HCT116 (cell line): ENCODE measurements around the gene RANBP10. TPM values are rescaled to one million over a fixed set of nuclear protein-coding genes. Genes with fewer than 3 reads are reported as not detected.

Experiments used
- ATAC-seq: fragments of 200-7000 bp; cut with Tn5 transposase; 2 replicates; pipeline ENCODE4 v1.9.1; 2020; ENCODE audit warnings: mild to moderate bottlenecking, moderate library complexity
- BruUV-seq: library from RNA; stranded (reverse); fragments of 400-500 nt; replicated peaks from 2 replicates; lab custom pipeline; 2021; lab: Mats Ljungman, UMichigan
- CTCF ChIA-PET: fragments of 300-600 bp; sonication (Branson Sonifier 250); formaldehyde crosslinking; loops from one replicate; lab custom pipeline; 2021; ENCODE audit warnings: antibody characterized with exemption; lab: Charles Lee
- POLR2A ChIA-PET: fragments of 300-600, 350-600 bp; sonication (Branson Sonifier 250); formaldehyde crosslinking; loops from one replicate; lab custom pipeline; 2021; ENCODE audit warnings: antibody characterized with exemption; lab: Charles Lee
- RAD21 ChIA-PET, 2 experiments: fragments of 300-600 bp; sonication (Branson Sonifier 250); formaldehyde crosslinking; loops; one replicate each; lab custom pipeline; 2023; ENCODE audit warnings: low total read pairs in 2 of 2; ENCODE audit not compliant: uncharacterized antibody in 2 of 2, unreplicated experiment in 2 of 2, low non-redundant PET in 1 of 2; lab: Charles Lee
- DNase-seq: peaks from one replicate; pipeline ENCODE4 v3.0.0-alpha.2; 2010; ENCODE audit warnings: low read depth, low spot score
- H2AFZ ChIP-seq: fragments of 200-600 bp; shearing (Covaris generic), sonication (generic); 2 replicates; pipeline ENCODE4 v1.6.1; 2017; ENCODE audit warnings: low read depth, mixed run types, mixed read lengths, antibody characterized with exemption, low read length; ENCODE audit not compliant: poor library complexity, severe bottlenecking
- H3K27ac ChIP-seq: 2 replicates; pipeline ENCODE4 v1.5.1; 2012; ENCODE audit warnings: low read depth, low read length
- H3K27me3 ChIP-seq: fragments of 200-600 bp; sonication (generic); 2 replicates; pipeline ENCODE4 v1.6.1; 2016; ENCODE audit warnings: mixed run types, low read length, mixed read lengths; ENCODE audit not compliant: insufficient read depth
- H3K36me3 ChIP-seq, 2 experiments: fragments of 200-500 bp in 1 of 2; fragments of 200-600 bp in 1 of 2; sonication (Bioruptor generic) in 1 of 2; sonication (generic) in 1 of 2; 2 replicates each; pipeline versions ENCODE4 v1.5.1 to v1.6.1; 2014 to 2016; ENCODE audit warnings: low read length in 2 of 2, inconsistent platforms in 1 of 2, mixed read lengths in 1 of 2, mixed run types in 1 of 2; ENCODE audit not compliant: insufficient read depth in 2 of 2, control insufficient read depth in 1 of 2
- H3K4me1 ChIP-seq, 2 experiments: fragments of 200-600 bp in 1 of 2; sonication (generic) in 1 of 2; 2 replicates each; pipeline versions ENCODE4 v1.5.1 to v1.6.1; 2012 to 2017; ENCODE audit warnings: low read length in 2 of 2, inconsistent platforms in 1 of 2, mild to moderate bottlenecking in 1 of 2, mixed read lengths in 1 of 2, mixed run types in 1 of 2, moderate library complexity in 1 of 2; ENCODE audit not compliant: insufficient read depth in 2 of 2, control insufficient read depth in 1 of 2
- H3K4me2 ChIP-seq: fragments of 200-600 bp; sonication (generic); 2 replicates; pipeline ENCODE4 v1.6.1; 2017; ENCODE audit warnings: mixed run types, low read length, mixed read lengths
- H3K4me3 ChIP-seq, 2 experiments: fragments of 200-600 bp in 1 of 2; sonication (generic) in 1 of 2; replicated peaks in 1 of 2; 2 replicates each; pipeline ENCODE4 v1.5.1; 2011 to 2016; ENCODE audit warnings: low read length in 2 of 2, control low read depth in 1 of 2, low read depth in 1 of 2, mild to moderate bottlenecking in 1 of 2, mixed read lengths in 1 of 2, mixed run types in 1 of 2
- H3K79me2 ChIP-seq: fragments of 200-600 bp; sonication (generic); 2 replicates; pipeline ENCODE4 v1.6.1; 2017; ENCODE audit warnings: mild to moderate bottlenecking, mixed run types, low read length, moderate library complexity, mixed read lengths; ENCODE audit not compliant: insufficient read depth
- H3K9ac ChIP-seq: fragments of 200-600 bp; sonication (generic); 2 replicates; pipeline ENCODE4 v1.6.1; 2016; ENCODE audit warnings: low read length, mixed read lengths
- H3K9me2 ChIP-seq: fragments of 200-600 bp; sonication (generic), shearing (Covaris generic); 2 replicates; pipeline ENCODE4 v1.6.1; 2017; ENCODE audit warnings: mixed run types, mild to moderate bottlenecking, moderate library complexity; ENCODE audit not compliant: insufficient read depth
- H3K9me3 ChIP-seq, 2 experiments: fragments of 200-500 bp in 1 of 2; fragments of 200-600 bp in 1 of 2; sonication (Bioruptor generic) in 1 of 2; sonication (generic) in 1 of 2; 2 replicates each; pipeline ENCODE4 v1.6.1; 2014 to 2017; ENCODE audit warnings: low read length in 2 of 2, mixed read lengths in 2 of 2, inconsistent platforms in 1 of 2, low read depth in 1 of 2, mild to moderate bottlenecking in 1 of 2, mixed run types in 1 of 2, moderate library complexity in 1 of 2; ENCODE audit not compliant: control insufficient read depth in 1 of 2, insufficient read depth in 1 of 2
- H4K20me1 ChIP-seq: fragments of 200-600 bp; sonication (generic), shearing (Covaris generic); 2 replicates; pipeline ENCODE4 v1.6.1; 2017; ENCODE audit warnings: mixed run types, mild to moderate bottlenecking, moderate library complexity; ENCODE audit not compliant: insufficient read depth
- CTCF ChIP-seq, 3 experiments: fragments of 200-600 bp in 1 of 3; sonication (generic) in 1 of 3; IDR thresholded peaks in 2 of 3; conservative IDR thresholded peaks in 1 of 3; 2 replicates each; pipeline ENCODE4 v1.5.1; 2012 to 2017; ENCODE audit warnings: low read depth in 2 of 3, low read length in 2 of 3, antibody characterized with exemption in 1 of 3, borderline replicate concordance in 1 of 3, control low read depth in 1 of 3, mild to moderate bottlenecking in 1 of 3, mixed read lengths in 1 of 3, mixed run types in 1 of 3, moderate library complexity in 1 of 3; ENCODE audit not compliant: insufficient read depth in 1 of 3
- MAX ChIP-seq: IDR thresholded peaks from 2 replicates; pipeline ENCODE4 v1.6.1; 2012
- POLR2A ChIP-seq: IDR thresholded peaks from 2 replicates; pipeline ENCODE4 v1.7.0; 2011; ENCODE audit warnings: borderline replicate concordance; ENCODE audit not compliant: insufficient read depth, insufficient read length; ENCODE audit errors: extremely low read depth
- POLR2AphosphoS5 ChIP-seq: IDR thresholded peaks from 2 replicates; pipeline ENCODE4 v1.6.1; 2011; ENCODE audit warnings: mild to moderate bottlenecking, low read depth, low read length, moderate library complexity
- SP1 ChIP-seq: IDR thresholded peaks from 2 replicates; pipeline ENCODE4 v1.6.1; 2012; ENCODE audit warnings: low read depth
- SRF ChIP-seq: IDR thresholded peaks from 2 replicates; pipeline ENCODE4 v1.6.1; 2012; ENCODE audit warnings: low read depth
- YY1 ChIP-seq: IDR thresholded peaks from 2 replicates; pipeline ENCODE4 v1.6.1; 2011; ENCODE audit warnings: low read length, low read depth, moderate library complexity, mild to moderate bottlenecking; ENCODE audit not compliant: insufficient replicate concordance; ENCODE audit errors: extremely low read depth
- ZBTB33 ChIP-seq: IDR thresholded peaks from 2 replicates; pipeline ENCODE4 v1.6.1; 2011; ENCODE audit warnings: mild to moderate bottlenecking, low read length, moderate library complexity; ENCODE audit not compliant: insufficient replicate concordance; ENCODE audit errors: extremely low read depth
- ZFX ChIP-seq: fragments of 450-650 bp; IDR thresholded peaks from 2 replicates; pipeline ENCODE4 v1.6.1; 2017
- ZNF274 ChIP-seq: fragments of 200-500 bp; sonication (Bioruptor generic); IDR thresholded peaks from 2 replicates; pipeline ENCODE4 v1.6.1; 2014; ENCODE audit warnings: mild to moderate bottlenecking, low read depth, low read length, inconsistent platforms
- intact Hi-C: fragments of 100-400 bp; cut with micrococcal nuclease; formaldehyde crosslinking; loops from 2 replicates; pipeline ENCODE4 v1.10.0; 2022
- total RNA-seq: library from RNA; stranded (reverse); gene quantifications from one replicate; pipeline ENCODE4 v1.2.1, GENCODE V29; 2021; ENCODE audit not compliant: unreplicated experiment

Gene RANBP10
- total RNA-seq, 1 experiment from 2014 or later: 16.9 TPM

GRCh38 chr16:67841816-67842508 is 35.6 kb upstream of the RANBP10 start, which contains the start of gene THAP11:
TSS of gene THAP11 (plus strand) at chr16:67842320. CDS start at chr16:67842555, 235 bp downstream.
- POLR2A ChIA-PET: no interaction called here
- Histone ChIP-seq H3K36me3 (no peaks in the 10 kb centered on the region), H3K9ac (peak within 1 kb of the TSS; percentile 69), H3K4me3 (peak within 1 kb of the TSS; percentile 65 to 69), H2AFZ (peak within 1 kb of the TSS; percentile 92), H3K27me3 (no peaks in the 10 kb centered on the region), H3K27ac (peak within 1 kb of the TSS; percentile 96), H3K79me2 (peaks cover 19% of the 10 kb centered on the region; the same call in 1 of the 2 replicates), H3K4me2 (peak within 1 kb of the TSS; percentile 90), H4K20me1 (no peaks in the 10 kb centered on the region), H3K9me2 (no peaks in the 10 kb centered on the region)
- ATAC-seq: peak; percentile 65
- intact Hi-C loops: no loop called here
- RAD21 ChIA-PET: no interaction called here
- CTCF ChIA-PET: no interaction called here
- BruUV-seq: no TSS peak
- TF ChIP-seq YY1 (peak; percentile 53), ZNF274 (no peak), SRF (no peak), CTCF (IDR thresholded peaks at IDR 0.05 in 2 of 3, conservative IDR thresholded peaks at IDR 0.05 in 1 of 3; ENCODE audit: borderline replicate concordance in 1 of 3, insufficient read depth in 1 of 3, low read depth in 2 of 3, low read length in 2 of 3) (peak; percentile 55 to 72 (median 59)), POLR2A (peak; percentile 8), SP1 (peak; percentile 49; the same call in 1 of the 2 replicates), MAX (peak; percentile 8; the same call in 1 of the 2 replicates), POLR2AphosphoS5 (peak; percentile 38), ZBTB33 (no peak), ZFX (peak; percentile 91)
- TF ChIP-seq, all 23 proteins: peak for 7
- DNase-seq: peak; percentile 91
- Histone ChIP-seq H3K4me1 (peaks cover 16 to 45% of the 10 kb centered on the region in 2 experiments), H3K9me3 (no peaks in the 10 kb centered on the region)
